Upper lobe of left lung (tissue), 4 donors: ENCODE measurements around the gene CUL9.

Experiments
- CTCF ChIP-seq, 6 experiments: fragments of 450-650 bp in 4 of 6; fragments of 200-600 bp in 2 of 6; sonication (generic) in 2 of 6; IDR thresholded peaks; one replicate each; pipeline ENCODE4 v1.5.1; 2016 to 2019; ENCODE audit warnings: antibody characterized with exemption in 6 of 6
- POLR2A ChIP-seq, 4 donors: fragments of 450-650 bp; IDR thresholded peaks; one replicate each; pipeline ENCODE4 v1.5.1; 2016 to 2017; ENCODE audit warnings: antibody characterized with exemption in 4 of 4, mild to moderate bottlenecking in 2 of 4
- POLR2AphosphoS5 ChIP-seq, 2 donors: sonication (generic); formaldehyde crosslinking; IDR thresholded peaks; one replicate each; pipeline ENCODE4 v1.5.1; 2017; ENCODE audit warnings: antibody characterized with exemption in 2 of 2

- TF ChIP-seq POLR2A (IDR thresholded peaks at IDR 0.05) (peak in 2 of 4 donors; percentile 32 to 84), CTCF (IDR thresholded peaks at IDR 0.05) (peak in 2 of 6 experiments; percentile 16 to 21), POLR2AphosphoS5 (IDR thresholded peaks at IDR 0.05) (peak; percentile 79 to 95)
Observed at GRCh38 chr6:43181942-43182860, at the start of gene CUL9.
